K562 (cell line): ENCODE data around the gene SLC49A3. TPM values are rescaled to one million over a fixed set of nuclear protein-coding genes. Genes with fewer than 3 reads are reported as not detected.

Experiments
- ATAC-seq: fragments of 200-7000 bp; cut with Tn5 transposase; 3 replicates; pipeline ENCODE4 v1.9.1; 2020; ENCODE audit warnings: moderate library complexity
- BruUV-seq: library from RNA; stranded (reverse); fragments of 400-500 nt; replicated peaks from 2 replicates; lab custom pipeline; 2021; lab: Mats Ljungman, UMichigan
- CTCF ChIA-PET: fragments of 300-600 bp; formaldehyde crosslinking; extraction: SDS; loops from one replicate; lab custom pipeline; 2021; ENCODE audit warnings: low intra/inter-chr PET ratio; lab: Yijun Ruan, JAX
- POLR2A ChIA-PET: fragments of 300-600, 350-650 bp; sonication (Branson Sonifier 250); formaldehyde crosslinking; extraction: SDS; loops from one replicate; lab custom pipeline; 2021; ENCODE audit warnings: antibody characterized with exemption, inconsistent platforms; lab: Yijun Ruan, JAX
- DNase-seq, 4 experiments: peaks; one replicate each; pipeline versions ENCODE4 v3.0.0 to v3.0.0-alpha.2; 2011 to 2018; ENCODE audit warnings: low spot score in 3 of 4, mixed read lengths in 3 of 4; ENCODE audit errors: extremely low read depth in 1 of 4
- FAIRE-seq: peaks from 2 replicates; lab custom pipeline; 2011; peaks lifted over from hg19 to GRCh38; lab: Jason Lieb, UNC
- H2AFZ ChIP-seq: 2 replicates; pipeline ENCODE4 v1.6.0; 2011; ENCODE audit warnings: low read depth, low read length, control low read depth, inconsistent platforms
- H3K27ac ChIP-seq: fragments of 200-600 bp; 3 replicates; pipeline ENCODE4 v1.8.0; 2011; ENCODE audit warnings: low read depth, mild to moderate bottlenecking, control low read depth, inconsistent platforms, low read length, moderate library complexity, mixed read lengths; ENCODE audit errors: extremely low read depth
- H3K27me3 ChIP-seq, 2 experiments: fragments of 300-600 bp in 1 of 2; 2 replicates in 1 of 2; 3 replicates in 1 of 2; pipeline versions ENCODE4 v1.6.0 to v1.8.0; 2011; ENCODE audit warnings: inconsistent platforms in 2 of 2, low read length in 2 of 2, mild to moderate bottlenecking in 1 of 2, mixed read lengths in 1 of 2, moderate library complexity in 1 of 2; ENCODE audit not compliant: control insufficient read depth in 2 of 2, insufficient read depth in 2 of 2
- H3K36me3 ChIP-seq: fragments of 300-600 bp; 3 replicates; pipeline ENCODE4 v1.8.0; 2011; ENCODE audit warnings: mild to moderate bottlenecking, low read length, inconsistent platforms; ENCODE audit not compliant: control insufficient read depth, insufficient read depth
- H3K4me1 ChIP-seq, 2 experiments: fragments of 200-600 bp in 1 of 2; replicated peaks in 1 of 2; 2 replicates in 1 of 2; 3 replicates in 1 of 2; pipeline versions ENCODE4 v1.5.1 to v1.8.0; 2011; ENCODE audit warnings: inconsistent platforms in 2 of 2, low read length in 2 of 2, mild to moderate bottlenecking in 1 of 2, mixed read lengths in 1 of 2, moderate library complexity in 1 of 2; ENCODE audit not compliant: control insufficient read depth in 2 of 2, insufficient read depth in 2 of 2
- H3K4me2 ChIP-seq: 2 replicates; pipeline ENCODE4 v1.6.1; 2011; ENCODE audit warnings: low read length, control low read depth, inconsistent platforms, mixed read lengths; ENCODE audit not compliant: insufficient read depth
- H3K4me3 ChIP-seq: fragments of 200-600 bp; sonication (generic), shearing (Covaris generic); 2 replicates; pipeline ENCODE4 v1.5.1; 2016; ENCODE audit warnings: control low read depth, inconsistent platforms
- H3K79me2 ChIP-seq: fragments of 200-600 bp; 3 replicates; pipeline ENCODE4 v1.8.0; 2011; ENCODE audit warnings: low read length, inconsistent platforms; ENCODE audit not compliant: control insufficient read depth, insufficient read depth
- H3K9ac ChIP-seq, 2 experiments: 2 replicates each; pipeline versions ENCODE4 v1.6.0 to v1.6.1; 2011; ENCODE audit warnings: low read depth in 2 of 2, low read length in 2 of 2, control low read depth in 1 of 2, inconsistent platforms in 1 of 2, mild to moderate bottlenecking in 1 of 2, mixed read lengths in 1 of 2; ENCODE audit not compliant: insufficient read depth in 1 of 2
- H3K9me1 ChIP-seq: one replicate; pipeline ENCODE4 v1.6.0; 2011; ENCODE audit warnings: inconsistent platforms, mild to moderate bottlenecking, low read length, moderate library complexity; ENCODE audit not compliant: control insufficient read depth, insufficient read depth
- H3K9me3 ChIP-seq: replicated peaks from 2 replicates; pipeline ENCODE4 v1.5.1; 2011; ENCODE audit warnings: low read depth, low read length, inconsistent platforms; ENCODE audit not compliant: control insufficient read depth, insufficient read depth
- H4K20me1 ChIP-seq: replicated peaks from 2 replicates; pipeline ENCODE4 v1.6.1; 2011; ENCODE audit warnings: low read length, inconsistent platforms, mixed read lengths; ENCODE audit not compliant: control insufficient read depth, insufficient read depth
- GTF2F1 ChIP-seq: IDR thresholded peaks from 2 replicates; pipeline ENCODE4 v1.6.1; 2011; ENCODE audit warnings: low read depth, low read length, improper control_type of control experiment
- KDM5B ChIP-seq: fragments of 200-600 bp; sonication (generic); IDR thresholded peaks from 2 replicates; pipeline ENCODE4 v1.6.1; 2012; ENCODE audit warnings: low read depth, mild to moderate bottlenecking, moderate library complexity, low read length, control low read depth, inconsistent platforms; ENCODE audit not compliant: insufficient replicate concordance
- ZEB2 ChIP-seq: fragments of 450-650 bp; IDR thresholded peaks from 2 replicates; pipeline ENCODE4 v1.6.1; 2016
- WGBS: fragments of 100-300 bp; shearing (Covaris generic); methylation state at CpG from one replicate; pipeline ENCODE4 v1.1.6; 2016; ENCODE audit warnings: low coverage, mixed read lengths; ENCODE audit not compliant: insufficient coverage; ENCODE audit errors: missing lambda C conversion rate; 5-methylcytosine and 5-hydroxymethylcytosine counted together
- in situ Hi-C: fragments of 300-500 bp; cut with MboI; formaldehyde crosslinking; loops from 4 replicates; pipeline ENCODE4 v1.15.0; 2018; ENCODE audit warnings: inconsistent platforms, mixed read lengths
- intact Hi-C: fragments of 100-400 bp; cut with micrococcal nuclease; formaldehyde crosslinking; loops from 2 replicates; pipeline ENCODE4 v1.14.2; 2022
- polyA plus RNA-seq, 8 experiments: library from polyadenylated mRNA; depleted of rRNA in 4 of 8; stranded (reverse) in 5 of 8; unstranded in 3 of 8; fragments of >200 nt; fragmentation: Nextera tagmentation in 2 of 8; fragmentation: Illumina TruSeq in 1 of 8; extraction: Ambion mirVana in 2 of 8; extraction: Trizol in 1 of 8; gene quantifications; 2 replicates each; pipeline versions ENCODE4 v1.2.1 to v1.2.3, GENCODE V29; 2011 to 2014; ENCODE audit warnings: inconsistent platforms in 1 of 8, missing spikeins in 1 of 8
- total RNA-seq, 7 experiments: library from RNA; depleted of rRNA in 6 of 7; stranded (reverse); fragments of >200 nt in 6 of 7; fragmentation: Illumina TruSeq in 2 of 7; extraction: Trizol in 2 of 7; gene quantifications; 2 replicates each; pipeline versions ENCODE4 v1.2.1 to v1.2.3, GENCODE V29; 2011 to 2021; ENCODE audit warnings: low replicate concordance in 1 of 7

The SLC49A3 gene
- total and polyA plus RNA-seq, 9 of the 15 experiments (the other 6 are each of a cell fraction or from before 2014, with no cell fraction given): 0.24 to 0.41 TPM; not detected in 7

DNA sequence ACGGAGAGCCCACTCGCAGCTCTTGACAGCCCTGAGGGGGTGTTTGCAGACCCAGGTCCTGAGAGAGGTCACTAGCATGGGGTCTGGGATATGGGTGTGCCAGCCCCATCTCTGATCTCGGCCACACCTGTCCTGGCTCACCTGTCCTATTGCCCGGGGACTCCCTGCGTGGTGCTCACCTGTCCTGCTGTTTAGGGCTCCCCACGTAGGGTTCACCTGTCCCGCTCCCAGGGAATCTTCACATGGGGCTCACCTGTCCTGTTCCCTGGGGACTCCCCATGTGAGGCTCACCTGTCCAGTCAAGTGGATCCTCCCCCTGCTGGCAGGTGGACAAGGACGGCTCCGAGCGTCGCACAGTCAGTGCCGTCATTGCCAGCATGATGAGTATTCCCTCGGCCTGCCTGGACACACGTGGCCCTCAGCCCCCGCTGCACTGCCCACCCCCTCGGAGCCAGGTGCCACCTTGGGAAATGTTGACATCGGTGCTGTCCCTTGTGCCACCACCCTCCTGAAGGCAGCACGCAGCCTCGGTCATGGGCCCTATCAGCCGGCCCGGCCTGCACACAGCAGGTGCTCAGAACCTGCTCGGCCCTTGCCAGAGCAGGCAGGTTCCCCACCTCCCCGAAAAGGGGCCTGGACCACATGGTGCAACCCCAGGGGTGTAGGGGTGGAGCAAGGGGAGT, 6.3 kb downstream of the SLC49A3 start:
- in situ Hi-C loops (no loop called here), intact Hi-C loops (loop anchor here (5.0 to 10.0 kb wide), 3 partner anchors 52 to 302 kb away; partner anchors contain the start of gene IDUA)
- 76% methylated on average over 22 of the region's 23 CpGs for WGBS
- ATAC-seq (no peak), FAIRE-seq (no peak), DNase-seq (no peak)
- Histone ChIP-seq H2AFZ (no peak overlapping the region), H3K4me1 (peaks cover 21 to 94% of the 10 kb centered on the region in 2 experiments), H3K9ac (no peak overlapping the region; a peak in 1 of 4 replicates), H3K9me3 (no peaks in the 10 kb centered on the region), H3K27ac (no peak overlapping the region), H3K4me3 (no peak overlapping the region), H3K4me2 (no peak overlapping the region), H3K27me3 (no peaks in the 10 kb centered on the region), H3K9me1 (no peaks in the 10 kb centered on the region), H3K36me3 (no peaks in the 10 kb centered on the region), H3K79me2 (peaks cover 2% of the 10 kb centered on the region; the same call in 2 of the 3 replicates), H4K20me1 (0 out of 2 replicates have a peak, but pooled peaks cover 4% of the 10 kb centered on the region)
- POLR2A ChIA-PET: no interaction called here
- TF ChIP-seq ZEB2: 0 out of 2 replicates have a peak, but pooled peaks have one; percentile 26
- no peak for TF ChIP-seq GTF2F1
- TF ChIP-seq KDM5B: peak; percentile 12
- CTCF ChIA-PET: no interaction called here
- no TSS peak for BruUV-seq
